H1 (cell line): ENCODE data around the gene RFX1. TPM values are rescaled to one million over a fixed set of nuclear protein-coding genes. Genes with fewer than 3 reads are reported as not detected.

Source experiments
- CTCF ChIA-PET: fragments of 300-600 bp; sonication (Branson Sonifier 250); formaldehyde crosslinking; loops from one replicate; lab custom pipeline; 2021; ENCODE audit not compliant: partially characterized antibody; lab: Charles Lee
- POLR2A ChIA-PET: fragments of 300-600 bp; sonication (Branson Sonifier 250); formaldehyde crosslinking; loops from one replicate; lab custom pipeline; 2021; ENCODE audit warnings: inconsistent platforms; ENCODE audit not compliant: partially characterized antibody; lab: Charles Lee
- DNase-seq, 2 experiments: peaks; one replicate each; pipeline versions ENCODE4 v3.0.0 to v3.0.0-alpha.2; 2010 to 2022; ENCODE audit warnings: low spot score in 2 of 2, low read depth in 1 of 2, mixed read lengths in 1 of 2
- FAIRE-seq: peaks from 2 replicates; lab custom pipeline; 2011; peaks lifted over from hg19 to GRCh38; lab: Jason Lieb, UNC
- H2AFZ ChIP-seq: 2 replicates; pipeline ENCODE4 v1.8.1; 2012; ENCODE audit warnings: low read length, inconsistent platforms
- H2AK5ac ChIP-seq: 2 replicates; pipeline ENCODE4 v1.6.1; 2013; ENCODE audit warnings: low read depth, low read length
- H2BK120ac ChIP-seq: replicated peaks from 2 replicates; pipeline ENCODE3; 2013; ENCODE audit warnings: low read depth, low read length, inconsistent platforms
- H2BK12ac ChIP-seq: 2 replicates; pipeline ENCODE4 v1.6.1; 2013; ENCODE audit warnings: low read depth, low read length
- H2BK15ac ChIP-seq: 2 replicates; pipeline ENCODE4 v1.6.1; 2013; ENCODE audit warnings: low read length
- H2BK20ac ChIP-seq: 2 replicates; pipeline ENCODE4 v1.6.1; 2013; ENCODE audit warnings: low read length
- H2BK5ac ChIP-seq: 2 replicates; pipeline ENCODE4 v1.6.1; 2013; ENCODE audit warnings: low read depth, low read length
- H3K14ac ChIP-seq: 2 replicates; pipeline ENCODE4 v1.6.1; 2013; ENCODE audit warnings: inconsistent platforms; ENCODE audit not compliant: insufficient read length
- H3K18ac ChIP-seq: 2 replicates; pipeline ENCODE4 v1.6.1; 2013; ENCODE audit warnings: low read length; ENCODE audit errors: extremely low read depth
- H3K23ac ChIP-seq: 2 replicates; pipeline ENCODE4 v1.6.1; 2013; ENCODE audit warnings: inconsistent platforms; ENCODE audit not compliant: insufficient read length
- H3K23me2 ChIP-seq: 2 replicates; pipeline ENCODE4 v1.6.1; 2013; ENCODE audit warnings: low read depth, low read length
- H3K27ac ChIP-seq: 2 replicates; pipeline ENCODE4 v1.6.1; 2011; ENCODE audit warnings: low read depth, low read length, inconsistent platforms
- H3K27me3 ChIP-seq, 4 experiments: replicated peaks in 1 of 4; 1 replicate in 1 of 4; 2 replicates in 3 of 4; pipeline versions ENCODE4 v1.6.1 to v1.8.1; 2011 to 2013; ENCODE audit warnings: low read length in 3 of 4, mild to moderate bottlenecking in 3 of 4, inconsistent platforms in 2 of 4, mixed read lengths in 2 of 4, moderate library complexity in 1 of 4; ENCODE audit not compliant: control insufficient read depth in 3 of 4, insufficient read depth in 3 of 4; ENCODE audit errors: extremely low read depth in 1 of 4
- H3K36me3 ChIP-seq, 4 experiments: 2 replicates each; pipeline versions ENCODE4 v1.6.1 to v1.8.1; 2011 to 2013; ENCODE audit warnings: mild to moderate bottlenecking in 4 of 4, low read length in 3 of 4, moderate library complexity in 2 of 4, control low read depth in 1 of 4, inconsistent platforms in 1 of 4; ENCODE audit not compliant: insufficient read depth in 4 of 4, control insufficient read depth in 2 of 4
- H3K4ac ChIP-seq: replicated peaks from 2 replicates; pipeline ENCODE3; 2013; ENCODE audit warnings: low read length, low read depth, mixed read lengths, inconsistent platforms; ENCODE audit not compliant: insufficient read length
- H3K4me1 ChIP-seq, 4 experiments: replicated peaks in 1 of 4; 1 replicate in 1 of 4; 2 replicates in 3 of 4; pipeline versions ENCODE4 v1.6.1 to v1.8.1; 2011 to 2013; ENCODE audit warnings: low read length in 3 of 4, inconsistent platforms in 2 of 4, mixed read lengths in 1 of 4; ENCODE audit not compliant: insufficient read depth in 4 of 4, control insufficient read depth in 3 of 4
- H3K4me2 ChIP-seq, 2 experiments: 2 replicates each; pipeline versions ENCODE4 v1.6.1 to v1.8.1; 2011 to 2013; ENCODE audit warnings: low read depth in 2 of 2, low read length in 2 of 2, control low read depth in 1 of 2, inconsistent platforms in 1 of 2, mild to moderate bottlenecking in 1 of 2; ENCODE audit not compliant: insufficient read depth in 1 of 2
- H3K4me3 ChIP-seq, 4 experiments: fragments of 200-600, 300-600 bp in 1 of 4; sonication (generic), shearing (Covaris generic), sonication (Bioruptor Twin) in 1 of 4; 2 replicates each; pipeline versions ENCODE4 v1.5.1 to v1.8.1; 2011 to 2016; ENCODE audit warnings: low read length in 4 of 4, low read depth in 3 of 4, control low read depth in 2 of 4, inconsistent platforms in 2 of 4, mild to moderate bottlenecking in 2 of 4, mixed read lengths in 1 of 4, moderate library complexity in 1 of 4; ENCODE audit not compliant: insufficient read depth in 2 of 4; ENCODE audit errors: extremely low read depth in 1 of 4
- H3K56ac ChIP-seq: replicated peaks from 2 replicates; pipeline ENCODE3; 2013; ENCODE audit warnings: low read depth, mild to moderate bottlenecking, mixed read lengths, low read length, inconsistent platforms; ENCODE audit not compliant: insufficient read length
- H3K79me1 ChIP-seq: 2 replicates; pipeline ENCODE4 v1.6.1; 2013; ENCODE audit warnings: low read depth, low read length, control low read depth
- H3K79me2 ChIP-seq, 2 experiments: 2 replicates each; pipeline versions ENCODE4 v1.6.1 to v1.8.1; 2012 to 2013; ENCODE audit warnings: low read length in 2 of 2, mild to moderate bottlenecking in 2 of 2, inconsistent platforms in 1 of 2; ENCODE audit not compliant: insufficient read depth in 2 of 2, control insufficient read depth in 1 of 2
- H3K9ac ChIP-seq, 4 experiments: replicated peaks in 1 of 4; 1 replicate in 1 of 4; 2 replicates in 3 of 4; pipeline versions ENCODE4 v1.6.1 to v1.8.1; 2011 to 2013; ENCODE audit warnings: low read depth in 3 of 4, low read length in 3 of 4, control low read depth in 2 of 4, mild to moderate bottlenecking in 2 of 4, moderate library complexity in 2 of 4, inconsistent platforms in 1 of 4; ENCODE audit errors: extremely low read depth in 1 of 4
- H3K9me3 ChIP-seq, 2 experiments: 2 replicates each; pipeline versions ENCODE4 v1.6.1 to v1.8.1; 2012 to 2013; ENCODE audit warnings: mild to moderate bottlenecking in 2 of 2, moderate library complexity in 2 of 2, control low read depth in 1 of 2, inconsistent platforms in 1 of 2, low read depth in 1 of 2, low read length in 1 of 2, mixed read lengths in 1 of 2; ENCODE audit not compliant: insufficient read depth in 2 of 2
- H4K20me1 ChIP-seq, 2 experiments: replicated peaks in 1 of 2; 2 replicates each; pipeline versions ENCODE3 to v1.8.1; 2011 to 2013; ENCODE audit warnings: inconsistent platforms in 2 of 2, low read length in 2 of 2, mild to moderate bottlenecking in 1 of 2; ENCODE audit not compliant: insufficient read depth in 2 of 2, control insufficient read depth in 1 of 2
- H4K5ac ChIP-seq: 2 replicates; pipeline ENCODE4 v1.6.1; 2013; ENCODE audit warnings: low read length, low read depth, mixed read lengths, inconsistent platforms; ENCODE audit not compliant: insufficient read length
- H4K8ac ChIP-seq: 2 replicates; pipeline ENCODE4 v1.8.0; 2013; ENCODE audit warnings: mild to moderate bottlenecking, moderate library complexity, low read length, inconsistent platforms; ENCODE audit not compliant: insufficient read depth; ENCODE audit errors: extremely low read depth
- H4K91ac ChIP-seq: replicated peaks from 2 replicates; pipeline ENCODE3; 2013; ENCODE audit warnings: low read length, mixed read lengths, inconsistent platforms; ENCODE audit not compliant: insufficient read length
- HDAC2 ChIP-seq, 2 experiments: fragments of 300-600 bp in 1 of 2; sonication (generic) in 1 of 2; IDR thresholded peaks; 2 replicates each; pipeline ENCODE4 v1.6.1; 2011 to 2012; ENCODE audit warnings: low read depth in 2 of 2, low read length in 2 of 2, mild to moderate bottlenecking in 2 of 2, moderate library complexity in 2 of 2, borderline replicate concordance in 1 of 2, inconsistent platforms in 1 of 2
- JUN ChIP-seq: IDR thresholded peaks from 2 replicates; pipeline ENCODE4 v1.6.1; 2011; ENCODE audit warnings: low read depth, mild to moderate bottlenecking, improper control_type of control experiment, low read length
- KDM5A ChIP-seq: fragments of 200-600 bp; IDR thresholded peaks from 2 replicates; pipeline ENCODE4 v1.7.1; 2012; ENCODE audit warnings: mild to moderate bottlenecking, low read length, inconsistent platforms, mixed read lengths
- POLR2A ChIP-seq, 2 experiments: IDR thresholded peaks; 1 replicate in 1 of 2; 2 replicates in 1 of 2; pipeline ENCODE4 v1.6.1; 2011; ENCODE audit warnings: low read depth in 2 of 2, low read length in 2 of 2, mild to moderate bottlenecking in 2 of 2; ENCODE audit errors: control extremely low read depth in 1 of 2
- RAD21 ChIP-seq, 2 experiments: IDR thresholded peaks in 1 of 2; conservative IDR thresholded peaks in 1 of 2; 2 replicates each; pipeline ENCODE4 v1.6.1; 2011; ENCODE audit warnings: low read depth in 2 of 2, low read length in 2 of 2, improper control_type of control experiment in 1 of 2, inconsistent platforms in 1 of 2, mild to moderate bottlenecking in 1 of 2, moderate library complexity in 1 of 2
- RFX5 ChIP-seq: IDR thresholded peaks from 2 replicates; pipeline ENCODE4 v1.6.1; 2011; ENCODE audit warnings: low read depth, low read length, improper control_type of control experiment, borderline replicate concordance
- SAP30 ChIP-seq: fragments of 300-600 bp; sonication (generic); IDR thresholded peaks from 2 replicates; pipeline ENCODE4 v1.7.1; 2012; ENCODE audit warnings: low read length, moderate library complexity, mild to moderate bottlenecking, inconsistent platforms; ENCODE audit not compliant: insufficient read depth, insufficient replicate concordance
- SP1 ChIP-seq: IDR thresholded peaks from 2 replicates; pipeline ENCODE4 v1.6.1; 2011; ENCODE audit warnings: low read depth, low read length
- SP4 ChIP-seq: IDR thresholded peaks from 2 replicates; pipeline ENCODE4 v1.6.1; 2012; ENCODE audit warnings: low read length, inconsistent platforms
- TCF12 ChIP-seq: IDR thresholded peaks from 2 replicates; pipeline ENCODE4 v1.6.1; 2011; ENCODE audit warnings: low read depth, mild to moderate bottlenecking, low read length
- WGBS, 2 experiments: shearing (Covaris generic) in 1 of 2; methylation state at CpG; one replicate each; pipeline versions ENCODE4 v1.1.6 to v1.1.7; 2013 to 2015; ENCODE audit warnings: low lambda C conversion rate in 2 of 2, mixed read lengths in 2 of 2, inconsistent platforms in 1 of 2, low coverage in 1 of 2, missing lambda C conversion rate in 1 of 2; ENCODE audit not compliant: insufficient replicate concordance in 2 of 2, insufficient coverage in 1 of 2, insufficient read length in 1 of 2; ENCODE audit errors: extremely low coverage in 1 of 2, missing lambda C conversion rate in 1 of 2; 5-methylcytosine and 5-hydroxymethylcytosine counted together
- polyA plus RNA-seq, 7 experiments: library from polyadenylated mRNA; depleted of rRNA in 3 of 7; stranded (reverse) in 5 of 7; unstranded in 2 of 7; fragments of >200 nt in 5 of 7; fragments of 200-250 nt in 2 of 7; gene quantifications; 1 replicate in 5 of 7; 2 replicates in 1 of 7; 4 replicates in 1 of 7; pipeline versions ENCODE4 v1.2.1 to v1.2.3, GENCODE V29; 2011 to 2013; ENCODE audit warnings: missing spikeins in 2 of 7, mixed read lengths in 2 of 7
- total RNA-seq: library from RNA; stranded (reverse); fragmentation: NEBNext Ultra II Directional; extraction: Animal tissue kit (Norgen Biotek cat#: 25700); gene quantifications from 2 replicates; pipeline ENCODE4 v1.2.1, GENCODE V29; 2021

Gene RFX1
- total and polyA plus RNA-seq, 2 of the 8 experiments (the other 6 are each of a cell fraction or from before 2014, with no cell fraction given), result 4.9 to 17.0 TPM

GRCh38 chr19:13969897-13970296, 36.2 kb downstream of the RFX1 start:
- H2BK120ac ChIP-seq, result no peak overlapping the region
- no peak for DNase-seq
- H3K4me3 ChIP-seq, result no peak overlapping the region
- H3K27ac ChIP-seq, result no peak overlapping the region
- no peak for FAIRE-seq
- H2BK15ac ChIP-seq, result no peak overlapping the region
- H4K5ac ChIP-seq, result no peak overlapping the region
- POLR2A ChIA-PET, result interaction anchor here (0.6 to 3.0 kb wide), 6 partner anchors 8 to 161 kb away, joined by 3 to 14 read pairs (median 4); partner anchors contain the start of gene DCAF15
- no peak overlapping the region for H4K91ac ChIP-seq
- no peak overlapping the region for H2BK12ac ChIP-seq
- no peak overlapping the region for H2BK20ac ChIP-seq
- no peaks in the 10 kb centered on the region for H3K9me3 ChIP-seq
- H3K23me2 ChIP-seq, result 0 out of 2 replicates have a peak, but pooled peaks cover 2% of the 10 kb centered on the region
- H3K4me2 ChIP-seq, result no peak overlapping the region
- H4K8ac ChIP-seq, result no peak overlapping the region; the same call in 1 of the 2 replicates
- H3K23ac ChIP-seq, result no peak overlapping the region
- H4K20me1 ChIP-seq, result no peaks in the 10 kb centered on the region
- TF ChIP-seq SAP30 (no peak), POLR2A (IDR thresholded peaks at IDR 0.05; ENCODE audit: control extremely low read depth in 1 of 2, low read depth in 2 of 2, low read length in 2 of 2) (no peak), TCF12 (no peak), SP4 (no peak), JUN (no peak), RAD21 (IDR thresholded peaks at IDR 0.05 in 1 of 2, conservative IDR thresholded peaks at IDR 0.05 in 1 of 2; ENCODE audit: low read depth in 2 of 2, low read length in 2 of 2) (no peak), SP1 (no peak), RFX5 (no peak), HDAC2 (IDR thresholded peaks at IDR 0.05; ENCODE audit: borderline replicate concordance in 1 of 2, low read depth in 2 of 2, low read length in 2 of 2) (no peak), KDM5A (no peak)
- H3K56ac ChIP-seq, result no peak overlapping the region
- no peaks in the 10 kb centered on the region for H3K79me1 ChIP-seq
- no peak overlapping the region for H2AFZ ChIP-seq
- 0 out of 7 replicates have a peak, but pooled peaks cover 0 to 3% (median 0%) of the 10 kb centered on the region in 4 experiments for H3K4me1 ChIP-seq
- H3K4ac ChIP-seq, result no peak overlapping the region
- CTCF ChIA-PET, result interaction anchor here (0.6 to 10.3 kb wide), 10 partner anchors 9 to 1099 kb away, joined by 3 to 77 read pairs (median 3); partner anchors contain the start of genes MISP3, NANOS3 and RLN3
- H3K27me3 ChIP-seq, result no peaks in the 10 kb centered on the region
- no peak overlapping the region for H3K14ac ChIP-seq
- peaks cover 0 to 21% (median 10%) of the 10 kb centered on the region in 4 experiments; a peak in 5 of 8 replicates for H3K36me3 ChIP-seq
- H3K18ac ChIP-seq, result no peak overlapping the region
- H2AK5ac ChIP-seq, result no peak overlapping the region
- WGBS, 2 experiments, result 90% methylated on average over 18 of the region's 18 CpGs; no CpG with 5 or more reads in 1 of the 2 experiments
- H2BK5ac ChIP-seq, result no peak overlapping the region
- H3K79me2 ChIP-seq, result no peaks in the 10 kb centered on the region
- no peak overlapping the region for H3K9ac ChIP-seq
